Measurements from ENCODE around the gene PIKFYVE.
A peak's percentile ranks its signal among the peaks of the same experiment; 100 is the strongest.

Gene PIKFYVE

GRCh38 chr2:208251098-208251497, 15.0 kb upstream of the PIKFYVE start:
- Histone ChIP-seq H3K4me2 (ENCODE audit: low read depth, low read length, poor library complexity, severe bottlenecking) (no peak overlapping the region), H3K36me3 (ENCODE audit: low read length) (peaks cover 36% of the 10 kb centered on the region; the same call in 1 of the 2 replicates), H3K9me2 (replicated peaks; ENCODE audit: insufficient read depth, low read length) (no peaks in the 10 kb centered on the region)

DNA sequence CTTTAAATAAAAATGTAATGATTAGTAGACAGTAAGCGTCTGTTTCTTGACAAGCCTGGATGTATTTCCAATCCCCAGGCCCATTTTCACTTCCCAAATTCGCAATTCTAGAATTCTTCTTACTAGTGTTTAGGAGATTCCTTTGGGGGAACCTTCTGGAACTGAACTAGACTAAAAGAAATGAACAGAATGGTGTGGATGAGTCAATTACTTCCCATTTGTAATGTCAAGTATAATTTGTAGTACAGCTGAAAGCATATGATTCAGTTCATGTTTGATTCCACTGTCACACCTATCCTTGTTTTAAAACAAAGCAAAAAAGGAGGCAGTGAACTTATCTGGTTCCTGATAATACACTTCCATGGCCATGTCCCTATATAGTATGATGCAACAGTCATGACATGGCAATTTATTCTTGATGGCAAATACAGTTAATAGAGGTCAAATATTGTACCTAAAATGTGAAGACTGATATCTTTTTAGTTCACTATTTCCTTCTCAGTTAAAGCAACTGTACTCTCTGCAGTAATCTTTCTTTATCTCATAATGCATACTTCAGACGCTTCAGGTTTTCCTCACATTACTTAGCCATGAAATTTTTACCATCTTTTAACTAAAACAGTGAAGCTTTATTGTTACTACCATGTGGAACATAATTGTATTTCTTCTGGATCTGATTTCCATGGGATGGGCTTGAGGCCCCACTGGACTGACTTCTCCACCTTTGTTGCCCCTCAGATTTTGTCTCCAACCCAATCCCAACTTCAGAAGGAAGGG, 13.2 kb upstream of the PIKFYVE start:
- Histone ChIP-seq H3K4me2 (ENCODE audit: low read depth, low read length, poor library complexity, severe bottlenecking) (peak overlapping the region; percentile 75), H3K9me2 (replicated peaks; ENCODE audit: insufficient read depth, low read length) (no peaks in the 10 kb centered on the region), H4K20me1 (ENCODE audit: low read depth, low read length) (no peaks in the 10 kb centered on the region; the same call in 1 of the 2 replicates), H3K27ac (ENCODE audit: low read depth, low read length) (no peak overlapping the region), H2AFZ (ENCODE audit: low read depth, low read length, severe bottlenecking) (no peak overlapping the region), H3K9me3 (ENCODE audit: insufficient read depth, low read length) (no peaks in the 10 kb centered on the region), H3F3A (ENCODE audit: insufficient read depth) (no peaks in the 10 kb centered on the region), H3K4me3 (ENCODE audit: insufficient read depth, low read length, poor library complexity, severe bottlenecking) (no peak overlapping the region), H3K27me3 (ENCODE audit: low read length) (no peaks in the 10 kb centered on the region), H3K9ac (ENCODE audit: low read length) (no peak overlapping the region), H3K36me3 (ENCODE audit: low read length) (peaks cover 35% of the 10 kb centered on the region; the same call in 1 of the 2 replicates), H3K79me2 (ENCODE audit: insufficient read depth, low read length) (peaks cover 9% of the 10 kb centered on the region; the same call in 1 of the 2 replicates)
- TF ChIP-seq CTCF (IDR thresholded peaks at IDR 0.05; ENCODE audit: insufficient read depth, low read length, poor library complexity, severe bottlenecking), result no peak
- no peak for TF ChIP-seq EZH2phosphoT487 (conservative IDR thresholded peaks at IDR 0.05; ENCODE audit: low read length)

More at GRCh38 chr2:208251098-208251497, 15.0 kb upstream of the PIKFYVE start:
- no peak overlapping the region for H3K4me3 ChIP-seq (ENCODE audit: insufficient read depth, low read length, poor library complexity, severe bottlenecking)
- H3K9ac ChIP-seq (ENCODE audit: low read length), result no peak overlapping the region
- H3K79me2 ChIP-seq (ENCODE audit: insufficient read depth, low read length), result peaks cover 9% of the 10 kb centered on the region; the same call in 1 of the 2 replicates
- H4K20me1 ChIP-seq (ENCODE audit: low read depth, low read length), result no peaks in the 10 kb centered on the region; the same call in 1 of the 2 replicates
- no peak for TF ChIP-seq EZH2phosphoT487 (conservative IDR thresholded peaks at IDR 0.05; ENCODE audit: low read length)
- TF ChIP-seq CTCF (IDR thresholded peaks at IDR 0.05; ENCODE audit: insufficient read depth, low read length, poor library complexity, severe bottlenecking), result no peak
- no peaks in the 10 kb centered on the region for H3F3A ChIP-seq (ENCODE audit: insufficient read depth)
- H3K27me3 ChIP-seq (ENCODE audit: low read length), result no peaks in the 10 kb centered on the region
- H3K27ac ChIP-seq (ENCODE audit: low read depth, low read length), result no peak overlapping the region
- H3K9me3 ChIP-seq (ENCODE audit: insufficient read depth, low read length), result no peaks in the 10 kb centered on the region
- no peak overlapping the region for H2AFZ ChIP-seq (ENCODE audit: low read depth, low read length, severe bottlenecking)

DNA sequence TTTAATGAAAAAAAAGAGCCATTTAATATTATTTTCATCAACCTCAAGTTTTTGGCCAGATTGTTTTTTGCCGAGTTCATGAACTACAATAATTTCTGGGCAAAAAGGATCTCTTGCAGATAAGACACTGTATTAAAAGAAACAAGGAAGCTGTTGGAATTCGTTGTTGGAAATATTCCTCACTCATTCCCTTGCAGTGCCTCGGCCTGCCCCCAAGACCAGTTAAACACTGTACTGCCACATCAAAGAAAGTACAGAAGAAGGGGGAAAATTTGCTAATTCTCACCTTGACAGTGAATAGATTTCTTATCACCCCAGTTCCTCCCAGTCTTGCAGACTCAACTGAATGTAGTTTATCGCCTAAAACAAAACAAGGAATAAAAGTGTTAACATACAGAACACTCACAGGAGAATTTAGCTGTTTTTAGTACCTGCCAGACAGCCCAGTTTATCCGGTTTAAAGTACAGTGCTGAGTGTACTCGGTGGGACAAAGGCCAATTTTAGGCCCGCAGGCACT, 12.4 kb upstream of the PIKFYVE start:
- no peaks in the 10 kb centered on the region; the same call in 1 of the 2 replicates for H4K20me1 ChIP-seq (ENCODE audit: low read depth, low read length)
- peaks cover 30% of the 10 kb centered on the region; the same call in 1 of the 2 replicates for H3K36me3 ChIP-seq (ENCODE audit: low read length)
- peak overlapping the region; percentile 95 for H2AFZ ChIP-seq (ENCODE audit: low read depth, low read length, severe bottlenecking)
- peak overlapping the region; percentile 99 for H3K4me3 ChIP-seq (ENCODE audit: insufficient read depth, low read length, poor library complexity, severe bottlenecking)
- H3K4me2 ChIP-seq (ENCODE audit: low read depth, low read length, poor library complexity, severe bottlenecking), result peak overlapping the region; percentile 75
- H3K9me3 ChIP-seq (ENCODE audit: insufficient read depth, low read length), result no peaks in the 10 kb centered on the region
- H3K79me2 ChIP-seq (ENCODE audit: insufficient read depth, low read length), result peaks cover 9% of the 10 kb centered on the region; the same call in 1 of the 2 replicates
- TF ChIP-seq EZH2phosphoT487 (conservative IDR thresholded peaks at IDR 0.05; ENCODE audit: low read length) (no peak), CTCF (IDR thresholded peaks at IDR 0.05; ENCODE audit: insufficient read depth, low read length, poor library complexity, severe bottlenecking) (no peak)
- H3K27me3 ChIP-seq (ENCODE audit: low read length), result no peaks in the 10 kb centered on the region
- peak overlapping the region; percentile 76 for H3K9ac ChIP-seq (ENCODE audit: low read length)
- no peaks in the 10 kb centered on the region for H3K9me2 ChIP-seq (replicated peaks; ENCODE audit: insufficient read depth, low read length)
- no peak overlapping the region for H3K27ac ChIP-seq (ENCODE audit: low read depth, low read length)
- no peaks in the 10 kb centered on the region for H3F3A ChIP-seq (ENCODE audit: insufficient read depth)
